IMR-90 (cell line): ENCODE results near the gene CEP55. TPM values are rescaled to one million over a fixed set of nuclear protein-coding genes. Genes with fewer than 3 reads are reported as not detected.

ENCODE experiments used
- ATAC-seq: fragments of 200-7000 bp; cut with Tn5 transposase; 2 replicates; pipeline ENCODE4 v1.9.1; 2020; ENCODE audit warnings: low read depth, mild to moderate bottlenecking, moderate library complexity
- BruUV-seq: library from RNA; stranded (reverse); fragments of 400-500 nt; replicated peaks from 2 replicates; lab custom pipeline; 2021; lab: Mats Ljungman, UMichigan
- CTCF ChIA-PET: fragments of 300-600 bp; formaldehyde crosslinking; extraction: SDS; loops from one replicate; lab custom pipeline; 2021; ENCODE audit warnings: antibody characterized with exemption; lab: Yijun Ruan, JAX
- POLR2A ChIA-PET: fragments of 300-600 bp; sonication (Branson Sonifier 250); formaldehyde crosslinking; loops from one replicate; lab custom pipeline; 2022; ENCODE audit warnings: antibody characterized with exemption; ENCODE audit not compliant: unreplicated experiment; lab: Charles Lee
- DNase-seq: peaks from one replicate; pipeline ENCODE4 v3.0.0; 2013
- H2AFZ ChIP-seq: replicated peaks from 2 replicates; pipeline ENCODE3; 2013; ENCODE audit warnings: low read length, mild to moderate bottlenecking; ENCODE audit not compliant: poor library complexity
- H2AK5ac ChIP-seq: 2 replicates; pipeline ENCODE4 v1.6.1; 2013; ENCODE audit warnings: low read depth, low read length, inconsistent platforms
- H2AK9ac ChIP-seq: replicated peaks from 2 replicates; pipeline ENCODE3; 2013; ENCODE audit warnings: mild to moderate bottlenecking, low read depth, low read length, moderate library complexity; ENCODE audit not compliant: poor library complexity
- H2BK120ac ChIP-seq: 2 replicates; pipeline ENCODE4 v1.6.1; 2013; ENCODE audit warnings: low read depth, low read length, inconsistent platforms
- H2BK15ac ChIP-seq: 3 replicates; pipeline ENCODE4 v1.6.1; 2013; ENCODE audit warnings: low read depth, low read length, inconsistent platforms
- H2BK20ac ChIP-seq: 2 replicates; pipeline ENCODE4 v1.6.1; 2013; ENCODE audit warnings: low read depth, mild to moderate bottlenecking, inconsistent platforms, low read length, moderate library complexity
- H2BK5ac ChIP-seq: 2 replicates; pipeline ENCODE4 v1.6.1; 2013; ENCODE audit warnings: mild to moderate bottlenecking, low read depth, low read length, inconsistent platforms; ENCODE audit not compliant: poor library complexity, severe bottlenecking
- H3K14ac ChIP-seq: replicated peaks from 2 replicates; pipeline ENCODE4 v1.6.1; 2013; ENCODE audit warnings: low read depth, low read length, inconsistent platforms
- H3K18ac ChIP-seq: 2 replicates; pipeline ENCODE4 v1.6.1; 2013; ENCODE audit warnings: low read depth, low read length, control low read depth
- H3K23ac ChIP-seq: 2 replicates; pipeline ENCODE4 v1.6.1; 2013; ENCODE audit warnings: low read depth, low read length, inconsistent platforms
- H3K27ac ChIP-seq: 2 replicates; pipeline ENCODE4 v1.5.1; 2013; ENCODE audit warnings: mild to moderate bottlenecking, control low read depth, low read length; ENCODE audit not compliant: insufficient read depth
- H3K27me3 ChIP-seq: 2 replicates; pipeline ENCODE4 v1.6.1; 2013; ENCODE audit warnings: low read length; ENCODE audit not compliant: control insufficient read depth, insufficient read depth
- H3K36me3 ChIP-seq: 2 replicates; pipeline ENCODE4 v1.6.1; 2013; ENCODE audit warnings: low read length, mixed read lengths; ENCODE audit not compliant: control insufficient read depth, insufficient read depth
- H3K4ac ChIP-seq: 2 replicates; pipeline ENCODE4 v1.6.1; 2013; ENCODE audit warnings: low read depth, low read length, inconsistent platforms
- H3K4me1 ChIP-seq: 2 replicates; pipeline ENCODE4 v1.6.1; 2013; ENCODE audit warnings: low read length, mixed read lengths; ENCODE audit not compliant: control insufficient read depth, insufficient read depth
- H3K4me2 ChIP-seq: 2 replicates; pipeline ENCODE4 v1.6.1; 2013; ENCODE audit warnings: low read depth, mild to moderate bottlenecking, control low read depth, low read length, moderate library complexity
- H3K4me3 ChIP-seq: 2 replicates; pipeline ENCODE4 v1.5.1; 2013; ENCODE audit warnings: low read depth, mild to moderate bottlenecking, control low read depth, low read length, moderate library complexity; ENCODE audit not compliant: insufficient read depth
- H3K56ac ChIP-seq: 2 replicates; pipeline ENCODE4 v1.6.1; 2013; ENCODE audit warnings: low read length, inconsistent platforms; ENCODE audit not compliant: insufficient read depth; ENCODE audit errors: extremely low read depth
- H3K79me1 ChIP-seq, 2 experiments: 2 replicates each; pipeline ENCODE4 v1.6.1; 2013; ENCODE audit warnings: low read length in 2 of 2, inconsistent platforms in 1 of 2, low read depth in 1 of 2
- H3K9ac ChIP-seq: 2 replicates; pipeline ENCODE4 v1.6.1; 2013; ENCODE audit warnings: low read depth, low read length, control low read depth
- H3K9me1 ChIP-seq: 2 replicates; pipeline ENCODE4 v1.6.1; 2013; ENCODE audit warnings: low read length, inconsistent platforms; ENCODE audit not compliant: insufficient read depth
- H3K9me3 ChIP-seq: 2 replicates; pipeline ENCODE4 v1.6.1; 2013; ENCODE audit warnings: low read length; ENCODE audit not compliant: control insufficient read depth, insufficient read depth
- H4K20me1 ChIP-seq: 2 replicates; pipeline ENCODE4 v1.6.1; 2013; ENCODE audit warnings: low read length, inconsistent platforms; ENCODE audit not compliant: insufficient read depth
- H4K5ac ChIP-seq: 2 replicates; pipeline ENCODE4 v1.6.1; 2013; ENCODE audit warnings: mild to moderate bottlenecking, low read depth, low read length, control low read depth
- H4K8ac ChIP-seq, 2 experiments: 2 replicates each; pipeline ENCODE4 v1.6.1; 2013; ENCODE audit warnings: low read depth in 2 of 2, low read length in 2 of 2, control low read depth in 1 of 2, inconsistent platforms in 1 of 2
- H4K91ac ChIP-seq: 2 replicates; pipeline ENCODE4 v1.6.1; 2013; ENCODE audit warnings: low read depth, low read length, inconsistent platforms; ENCODE audit not compliant: insufficient read depth
- CTCF ChIP-seq: conservative IDR thresholded peaks from 2 replicates; pipeline ENCODE4 v1.5.1; 2012; ENCODE audit warnings: mild to moderate bottlenecking, low read depth, low read length, improper control_type of control experiment
- MAFK ChIP-seq: IDR thresholded peaks from 2 replicates; pipeline ENCODE4 v1.6.1; 2012; ENCODE audit warnings: low read depth, low read length, improper control_type of control experiment
- RAD21 ChIP-seq: IDR thresholded peaks from 2 replicates; pipeline ENCODE4 v1.6.1; 2012; ENCODE audit warnings: low read length, improper control_type of control experiment
- SMC3 ChIP-seq: fragments of 150-350 bp; IDR thresholded peaks from 2 replicates; pipeline ENCODE4 v1.6.1; 2016; ENCODE audit warnings: low read depth, mild to moderate bottlenecking, antibody characterized with exemption, low read length, moderate library complexity
- WGBS, 2 experiments: methylation state at CpG; one replicate each; pipeline versions ENCODE4 v1.1.5 to v1.1.7; 2013; ENCODE audit warnings: missing lambda C conversion rate in 2 of 2; ENCODE audit not compliant: insufficient read length in 1 of 2; ENCODE audit errors: extremely low coverage in 2 of 2; 5-methylcytosine and 5-hydroxymethylcytosine counted together
- dilution Hi-C: fragments of 300-500 bp; cut with HindIII; formaldehyde crosslinking; loops from one replicate; pipeline ENCODE4 v1.14.3; 2018; ENCODE audit warnings: low sequenced_read_pairs; ENCODE audit not compliant: unreplicated experiment
- in situ Hi-C: fragments of 300-500 bp; cut with MboI; formaldehyde crosslinking; loops from 3 replicates; pipeline ENCODE4 v1.14.3; 2019; ENCODE audit warnings: low sequenced_read_pairs, inconsistent platforms, mixed read lengths
- intact Hi-C: fragments of 100-400 bp; cut with micrococcal nuclease; formaldehyde crosslinking; loops from 2 replicates; pipeline ENCODE4 v1.10.0; 2022
- polyA plus RNA-seq, 3 experiments: library from polyadenylated mRNA; depleted of rRNA; stranded (reverse); fragments of >200 nt; gene quantifications; 2 replicates each; pipeline ENCODE4 v1.2.3, GENCODE V29; 2012; ENCODE audit warnings: low replicate concordance in 1 of 3
- total RNA-seq: library from RNA; depleted of rRNA; stranded (reverse); fragments of >200 nt; gene quantifications from 2 replicates; pipeline ENCODE4 v1.2.3, GENCODE V29; 2012

Gene CEP55
- total and polyA plus RNA-seq, 2 of the 4 experiments (the other 2 are of a cell fraction): 15.7 to 23.5 TPM

- H3K27me3 ChIP-seq: no peaks in the 10 kb centered on the region; the same call in 1 of the 2 replicates
- H2AFZ ChIP-seq: no peak overlapping the region
- H2BK5ac ChIP-seq: no peak overlapping the region
- no peak overlapping the region for H2AK9ac ChIP-seq
- in situ Hi-C loops (no loop called here), dilution Hi-C loops (no loop called here), intact Hi-C loops (loop anchor here (2.0 kb wide), 1 partner anchor 139 kb away; no protein-coding TSS in a partner anchor)
- H4K91ac ChIP-seq: no peak overlapping the region
- H3K23ac ChIP-seq: no peak overlapping the region
- TF ChIP-seq MAFK (no peak), SMC3 (peak; percentile 39), CTCF (peak; percentile 85), RAD21 (peak; percentile 69)
- H2BK120ac ChIP-seq: no peak overlapping the region
- 0 out of 2 replicates have a peak, but pooled peaks cover 2% of the 10 kb centered on the region for H3K4me1 ChIP-seq
- H2AK5ac ChIP-seq: no peak overlapping the region
- H4K5ac ChIP-seq: no peak overlapping the region
- H3K4me3 ChIP-seq: peak overlapping the region; percentile 14; the same call in 1 of the 2 replicates
- ATAC-seq (peak; percentile 99), DNase-seq (peak; percentile 46)
- no peaks in the 10 kb centered on the region for H3K9me3 ChIP-seq
- H3K9me1 ChIP-seq: peaks cover 2% of the 10 kb centered on the region; the same call in 1 of the 2 replicates
- H3K18ac ChIP-seq: no peak overlapping the region
- no peaks in the 10 kb centered on the region for H4K20me1 ChIP-seq
- no peaks in the 10 kb centered on the region for H3K36me3 ChIP-seq
- peak overlapping the region; percentile 77 for H3K4me2 ChIP-seq
- no peak overlapping the region for H2BK15ac ChIP-seq
- H3K56ac ChIP-seq: no peak overlapping the region
- H3K9ac ChIP-seq: no peak overlapping the region
- H3K27ac ChIP-seq: no peak overlapping the region
- no peaks in the 10 kb centered on the region for H3K79me1 ChIP-seq
- no peak overlapping the region for H3K4ac ChIP-seq
- 29% methylated on average over 11 of the region's 23 CpGs; no CpG with 5 or more reads in 1 of the 2 experiments for WGBS, 2 experiments
- CTCF ChIA-PET: interaction anchor here (0.6 to 1.5 kb wide), 4 partner anchors 10 to 139 kb away, joined by 3 to 6 read pairs (median 3); no protein-coding TSS in a partner anchor
- no peak overlapping the region for H2BK20ac ChIP-seq
- no peak overlapping the region for H3K14ac ChIP-seq
- POLR2A ChIA-PET: no interaction called here
- no TSS peak for BruUV-seq
- no peak overlapping the region for H4K8ac ChIP-seq
These were observed 45.3 kb downstream of the CEP55 start for GRCh38 chr10:93541402-93542357.
